SIG-M5 treated with dmso at 0.1 percent for 504 hours (cell line): ENCODE data around the gene KASH5.
"Not testable (repeated sequence)": the region's sequence is repeated elsewhere in the genome, so short reads cannot be mapped to it uniquely, and the experiment has no call there.

Experiments used
- DNase-seq: peaks from one replicate; lab custom pipeline; 2025; ENCODE audit not compliant: unreplicated experiment; lab: John Stamatoyannopoulos, UW

Gene KASH5

DNA sequence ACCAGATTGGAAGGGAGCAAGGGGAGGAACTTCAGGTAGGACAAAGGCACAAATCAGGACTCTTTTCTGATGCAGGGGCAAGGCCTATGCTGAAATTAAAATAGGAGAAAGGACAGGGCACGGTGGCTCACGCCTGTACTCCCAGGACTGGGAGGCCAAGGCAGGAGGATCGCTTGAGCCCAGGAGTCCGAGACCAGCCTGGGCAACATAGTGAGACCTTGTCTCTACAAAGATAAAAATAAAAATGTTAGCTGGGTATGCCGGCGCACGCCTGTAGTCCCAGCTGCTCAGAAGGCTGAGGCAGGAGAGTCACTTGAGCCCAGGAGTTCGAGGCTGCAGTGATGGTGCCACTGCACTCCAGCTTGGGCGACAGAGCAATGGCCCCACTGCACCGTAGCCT lies 47.6 kb downstream of the KASH5 start:
- DNase-seq = no peak

DNA sequence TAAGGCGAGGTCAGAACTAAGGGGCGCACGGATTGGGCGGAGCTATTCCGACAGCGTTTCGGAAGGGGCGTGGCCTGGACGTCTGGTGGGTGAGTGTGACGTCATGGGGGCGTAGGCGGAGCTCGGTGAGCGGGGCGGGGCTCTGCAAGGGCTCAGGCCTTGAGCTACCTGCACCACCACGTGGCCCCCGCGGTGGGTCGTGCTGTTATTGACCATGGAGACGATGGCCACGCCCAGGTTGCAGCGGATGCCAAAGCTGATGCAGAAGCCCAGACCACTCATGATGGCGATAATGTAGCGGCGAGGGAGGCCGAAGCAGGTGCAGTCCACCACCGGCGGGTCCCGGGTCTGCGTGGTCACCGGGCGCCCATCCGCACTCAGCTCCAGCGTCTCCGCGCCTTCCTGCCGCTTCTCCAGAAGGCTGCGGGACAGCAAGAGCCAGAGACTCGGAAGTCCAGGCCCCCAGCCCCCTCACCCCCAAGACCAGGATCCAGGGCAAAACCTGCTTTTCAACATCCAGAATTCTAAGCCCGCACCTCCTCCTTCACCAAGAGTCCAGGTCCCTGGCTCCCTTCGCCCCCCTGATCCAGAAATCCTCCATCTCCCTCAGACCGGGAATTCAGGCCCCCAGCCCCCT lies 48.5 kb downstream of the KASH5 start:
- no peak for DNase-seq

DNA sequence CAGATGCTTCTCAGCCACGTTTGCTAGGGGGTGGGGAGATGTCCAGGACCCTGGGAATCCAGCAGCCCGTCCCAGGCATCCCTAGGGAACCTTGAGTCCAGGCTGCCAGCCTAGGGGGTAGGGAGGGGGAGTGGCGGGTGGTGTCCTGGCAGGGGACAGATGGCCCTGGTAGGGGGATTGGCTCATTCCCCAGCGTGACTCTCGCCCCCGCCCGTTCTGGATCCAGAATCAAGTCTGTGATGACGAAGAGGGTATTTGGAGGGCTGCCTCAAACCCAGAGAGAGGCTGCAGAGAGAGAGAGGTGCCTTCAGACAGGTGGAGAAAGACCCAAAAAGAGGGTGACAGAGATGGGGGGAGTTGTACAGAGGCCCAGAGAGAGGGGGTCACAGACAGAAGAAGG lies 49.2 kb downstream of the KASH5 start:
- DNase-seq = no peak

DNA sequence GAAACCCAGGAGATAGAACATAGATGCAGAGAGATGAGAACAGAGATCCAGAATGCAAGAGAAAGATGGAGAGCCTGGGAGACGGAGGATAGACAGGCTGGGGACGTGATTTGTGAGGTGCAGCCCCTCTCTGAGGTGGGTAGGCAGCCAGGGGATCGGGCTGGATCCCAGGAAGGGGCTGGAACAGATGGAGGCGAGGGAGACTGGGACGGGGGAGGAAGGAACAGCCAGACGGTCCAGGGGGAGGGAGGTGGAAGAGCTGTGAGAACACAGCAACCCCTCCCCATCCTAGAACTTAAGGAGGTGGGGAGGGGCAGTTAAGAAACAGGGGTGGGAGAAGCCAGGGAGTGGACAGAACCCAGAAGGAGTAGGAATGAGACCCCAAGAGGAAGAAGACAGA lies 50.2 kb downstream of the KASH5 start:
- DNase-seq = no peak

DNA sequence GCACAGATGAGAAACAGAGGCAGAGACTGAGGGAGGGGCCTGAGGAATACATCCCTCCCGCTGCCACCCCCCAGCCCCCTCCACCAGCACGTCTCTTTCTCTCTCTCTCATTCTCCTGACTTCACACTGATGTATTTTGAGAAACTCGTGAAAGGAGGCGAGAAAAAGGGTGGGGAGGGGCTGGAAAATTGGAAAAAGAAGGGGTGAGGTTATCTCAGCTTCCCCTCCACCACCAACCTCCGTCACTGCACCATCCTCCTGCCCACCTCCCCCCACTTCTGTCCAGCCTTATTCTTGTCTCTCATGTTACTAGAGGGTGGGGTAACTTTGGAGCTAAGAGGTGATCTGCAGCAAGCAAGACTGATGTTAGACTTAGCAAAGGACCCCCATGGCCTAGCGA lies 51.8 kb downstream of the KASH5 start:
- no peak for DNase-seq

DNA sequence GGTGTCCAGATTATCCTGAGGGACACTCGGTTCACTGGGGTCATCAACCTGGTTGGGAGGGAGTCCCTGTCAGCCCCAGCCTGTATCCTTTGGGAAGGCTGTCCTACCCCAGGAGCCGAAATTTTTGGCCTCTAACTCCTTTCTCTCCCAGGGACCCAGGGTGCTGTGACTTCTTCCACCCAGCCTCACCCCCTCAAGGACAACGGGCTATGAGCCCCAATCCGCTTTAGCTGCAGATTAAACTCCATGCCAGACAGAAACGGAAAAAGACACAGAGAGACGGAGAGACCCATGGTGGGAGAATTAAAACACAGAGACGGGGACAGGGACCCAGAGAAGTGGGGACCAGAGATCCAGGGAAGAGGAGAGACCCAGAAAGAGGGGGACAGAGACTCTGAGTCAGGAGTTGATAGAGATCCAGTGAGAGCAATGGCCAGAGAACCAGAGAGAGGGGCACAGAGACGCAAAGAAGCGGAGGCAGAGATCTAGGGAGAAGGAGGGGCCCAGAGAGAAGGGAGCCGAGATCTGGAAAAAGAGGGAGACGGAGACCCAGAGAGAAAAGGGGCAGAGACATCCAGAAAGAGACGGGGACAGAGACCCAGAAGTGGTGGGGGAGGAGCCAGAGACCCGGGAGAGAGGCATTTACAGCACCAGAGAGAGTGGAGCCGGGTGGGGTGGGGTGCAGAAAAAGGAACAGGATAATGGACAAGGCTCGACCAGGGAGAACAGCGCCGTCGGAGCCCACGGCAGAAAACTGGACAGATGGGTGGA lies 52.6 kb downstream of the KASH5 start:
- DNase-seq = no peak

DNA sequence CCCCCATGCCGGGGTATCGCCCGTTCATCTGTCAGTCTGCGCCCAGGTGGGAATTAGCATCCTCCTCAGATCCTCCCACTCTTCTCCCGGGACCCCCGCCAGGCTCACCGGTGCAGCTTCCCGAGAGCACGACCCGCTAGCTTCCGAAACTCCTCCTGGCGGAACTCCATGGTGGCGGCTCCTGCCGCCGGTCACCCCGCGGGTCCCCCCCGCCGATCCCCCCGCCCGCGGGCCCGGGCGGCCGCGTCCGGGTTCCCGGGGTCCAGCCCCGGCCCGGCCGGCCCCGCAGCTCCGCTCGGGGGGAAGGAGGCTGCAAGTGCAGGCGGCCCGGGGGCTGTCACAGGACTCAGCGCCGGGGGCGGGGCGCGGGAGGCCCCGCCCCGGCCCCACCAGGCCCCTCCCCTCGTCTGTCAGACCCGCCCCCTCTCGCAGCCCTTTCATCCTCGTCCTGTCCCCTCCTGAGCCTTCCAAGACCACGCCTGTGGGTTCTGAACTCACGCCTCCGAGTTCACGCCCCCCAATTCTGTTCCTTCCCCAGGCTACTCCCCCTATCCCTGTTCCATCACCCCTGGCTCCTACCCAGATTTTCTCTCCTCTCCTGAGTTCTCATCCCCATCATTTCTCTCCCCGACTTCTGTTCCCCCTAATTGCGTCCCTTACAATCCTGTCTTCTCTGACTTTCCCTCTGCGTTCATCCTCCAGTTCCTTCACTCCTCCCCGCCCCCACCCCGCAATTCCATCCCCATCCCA lies 53.3 kb downstream of the KASH5 start, which contains the start of gene SLC17A7:
SLC17A7 (minus strand) TSS at position 318 of the 750 bp plus-strand sequence; CDS start at position 170, 148 bp downstream.
- DNase-seq = no peak

DNA sequence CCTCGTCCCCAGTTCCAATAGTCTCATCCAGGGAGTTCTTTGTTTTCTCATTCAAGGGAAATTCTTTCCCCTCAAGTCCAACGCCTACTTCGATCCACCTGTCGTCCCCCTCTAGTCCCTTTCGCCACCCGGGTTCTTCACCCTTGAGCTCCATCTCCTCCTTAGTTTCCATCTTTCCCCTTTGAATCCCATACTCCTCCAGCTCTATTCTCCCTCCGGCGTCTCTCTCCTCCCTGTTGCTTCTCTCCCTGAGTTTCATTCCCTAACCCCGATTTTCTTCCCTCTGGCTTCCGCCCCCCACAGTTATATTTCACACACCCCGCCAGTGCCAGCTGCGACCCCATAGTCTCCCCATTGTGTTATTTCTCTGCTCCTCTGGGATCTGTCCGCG lies 53.9 kb downstream of the KASH5 start:
- no peak for DNase-seq

DNA sequence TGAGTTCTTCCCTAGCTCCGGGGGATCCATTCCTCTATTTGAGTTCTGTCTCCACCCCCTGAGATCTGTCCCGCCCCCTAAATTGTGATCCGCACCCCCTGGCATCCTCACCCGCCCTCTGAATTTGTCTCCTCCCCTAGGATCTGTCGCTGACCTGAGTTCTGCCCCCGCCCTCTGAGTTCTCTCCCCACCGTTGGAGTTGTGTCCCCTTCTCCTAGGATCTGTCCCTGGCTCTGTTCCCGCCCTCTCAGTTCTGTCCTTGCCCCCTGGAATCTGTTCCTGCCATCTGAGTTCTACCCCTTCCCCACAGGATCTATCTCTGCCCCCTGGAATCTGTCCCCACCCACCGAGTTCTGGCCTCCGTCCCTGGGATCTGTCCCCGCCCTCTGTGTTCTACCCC lies 54.3 kb downstream of the KASH5 start:
- DNase-seq = no peak

DNA sequence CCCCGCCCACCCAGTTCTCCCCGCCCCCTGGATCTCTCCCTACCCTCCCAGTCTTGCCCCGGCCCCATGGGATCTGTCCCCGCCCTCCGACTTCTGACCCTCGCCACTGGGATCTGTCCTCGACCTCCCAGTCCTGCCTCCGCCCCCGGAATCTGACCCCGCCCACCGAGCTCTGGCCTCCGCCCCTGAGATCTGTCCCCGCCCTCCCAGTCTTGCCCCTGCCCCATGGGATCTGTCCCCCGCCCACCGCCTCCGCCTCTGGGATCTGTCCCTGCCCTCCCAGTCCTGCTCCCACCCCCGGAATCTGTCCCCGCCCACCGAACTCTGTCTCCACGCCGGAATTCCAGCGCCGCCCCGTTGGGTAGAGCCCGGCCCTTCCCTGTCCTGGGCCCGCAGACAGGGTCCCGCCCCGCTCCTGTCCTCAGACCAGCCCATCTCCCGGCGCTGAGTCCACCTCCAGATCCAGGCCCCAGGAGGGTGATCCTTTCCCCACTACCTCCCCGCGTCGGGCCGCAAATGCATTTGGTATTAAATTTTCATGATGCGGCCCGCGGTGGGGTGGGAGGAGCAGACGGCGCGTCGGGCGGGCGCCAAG lies 54.8 kb downstream of the KASH5 start:
- peak; percentile 58 for DNase-seq

DNA sequence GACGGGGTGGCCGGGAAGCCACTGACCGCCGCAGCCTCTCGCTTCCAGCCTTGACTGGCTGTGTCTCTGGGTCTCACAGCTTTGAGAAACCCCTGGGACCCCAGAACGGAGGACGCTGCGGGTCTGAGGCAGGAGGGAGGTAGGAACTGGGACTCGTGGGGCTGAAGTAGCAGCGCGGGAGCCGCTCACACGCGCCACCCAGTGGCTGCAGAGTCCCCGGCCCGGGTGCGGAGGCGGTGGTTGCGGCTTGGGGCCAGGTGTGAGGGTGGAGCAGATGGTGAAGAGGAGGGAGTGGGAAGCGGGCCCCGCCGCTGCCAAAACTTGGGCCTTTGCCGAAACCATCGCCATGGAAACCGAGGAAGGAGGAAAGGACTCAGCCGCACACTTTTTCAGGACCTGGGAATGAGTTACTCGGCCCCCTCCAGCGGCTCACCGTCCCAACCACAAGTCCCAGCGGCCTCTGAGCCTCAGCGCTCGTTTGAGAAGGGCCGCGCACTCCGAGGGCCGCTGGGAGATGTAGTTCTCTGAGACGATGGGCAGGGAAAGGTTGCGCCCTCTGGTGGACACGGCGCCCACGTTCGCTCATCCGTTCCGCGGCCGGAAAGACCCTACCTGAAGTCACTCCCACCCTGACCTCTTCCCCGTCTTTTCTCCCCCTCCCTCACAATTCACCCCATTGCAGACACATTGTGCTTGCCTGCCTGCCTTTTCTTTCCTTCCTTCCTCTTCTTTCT lies 55.5 kb downstream of the KASH5 start:
- peak; percentile 93 for DNase-seq

DNA sequence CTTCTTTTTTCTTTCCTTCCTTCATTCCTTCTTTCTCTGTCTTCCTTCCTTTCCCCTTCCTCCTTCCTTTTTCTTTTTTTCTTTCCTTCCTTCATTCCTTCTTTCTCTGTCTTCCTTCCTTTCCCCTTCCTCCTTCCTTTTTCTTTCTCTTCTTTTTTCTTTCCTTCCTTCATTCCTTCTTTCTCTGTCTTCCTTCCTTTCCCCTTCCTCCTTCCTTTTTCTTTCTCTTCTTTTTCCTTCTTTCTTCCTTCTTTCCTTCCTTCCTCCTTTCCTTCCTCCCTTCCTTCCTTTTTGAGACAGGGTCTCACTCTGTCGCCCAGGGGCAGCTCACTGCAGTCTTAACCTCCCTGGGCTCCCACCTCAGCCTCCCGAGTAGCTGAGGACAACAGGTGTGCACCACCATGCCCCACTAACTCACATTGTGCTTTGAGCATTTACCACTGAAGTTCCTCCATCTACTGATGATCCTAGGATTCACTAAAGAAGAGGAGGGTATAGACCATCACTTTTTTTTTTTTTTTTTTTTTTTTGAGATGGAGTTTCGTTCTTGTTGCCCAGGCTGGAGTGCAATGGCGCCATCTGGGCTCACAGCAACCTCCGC lies 56.2 kb downstream of the KASH5 start:
- DNase-seq = not testable (repeated sequence)

DNA sequence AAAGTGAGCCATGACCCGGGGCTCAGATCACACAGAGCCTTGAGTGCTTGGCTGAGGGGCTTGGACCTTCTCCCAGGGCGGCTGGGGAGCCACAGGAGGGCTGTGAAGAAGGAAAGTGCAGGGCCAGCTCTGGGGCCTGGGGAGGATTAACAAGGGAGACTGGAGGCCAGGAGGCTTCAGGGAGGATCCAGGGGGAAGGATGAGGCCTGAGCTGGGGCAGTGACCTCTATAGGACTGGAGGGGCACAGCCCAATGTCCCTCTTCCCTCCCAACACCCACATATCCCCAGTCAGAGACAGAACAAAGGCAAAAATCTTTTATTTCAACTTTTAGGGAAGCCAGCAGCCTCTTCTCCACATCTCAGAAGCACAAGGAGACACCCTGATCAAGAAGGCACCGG lies 57.9 kb downstream of the KASH5 start:
- no peak for DNase-seq

DNA sequence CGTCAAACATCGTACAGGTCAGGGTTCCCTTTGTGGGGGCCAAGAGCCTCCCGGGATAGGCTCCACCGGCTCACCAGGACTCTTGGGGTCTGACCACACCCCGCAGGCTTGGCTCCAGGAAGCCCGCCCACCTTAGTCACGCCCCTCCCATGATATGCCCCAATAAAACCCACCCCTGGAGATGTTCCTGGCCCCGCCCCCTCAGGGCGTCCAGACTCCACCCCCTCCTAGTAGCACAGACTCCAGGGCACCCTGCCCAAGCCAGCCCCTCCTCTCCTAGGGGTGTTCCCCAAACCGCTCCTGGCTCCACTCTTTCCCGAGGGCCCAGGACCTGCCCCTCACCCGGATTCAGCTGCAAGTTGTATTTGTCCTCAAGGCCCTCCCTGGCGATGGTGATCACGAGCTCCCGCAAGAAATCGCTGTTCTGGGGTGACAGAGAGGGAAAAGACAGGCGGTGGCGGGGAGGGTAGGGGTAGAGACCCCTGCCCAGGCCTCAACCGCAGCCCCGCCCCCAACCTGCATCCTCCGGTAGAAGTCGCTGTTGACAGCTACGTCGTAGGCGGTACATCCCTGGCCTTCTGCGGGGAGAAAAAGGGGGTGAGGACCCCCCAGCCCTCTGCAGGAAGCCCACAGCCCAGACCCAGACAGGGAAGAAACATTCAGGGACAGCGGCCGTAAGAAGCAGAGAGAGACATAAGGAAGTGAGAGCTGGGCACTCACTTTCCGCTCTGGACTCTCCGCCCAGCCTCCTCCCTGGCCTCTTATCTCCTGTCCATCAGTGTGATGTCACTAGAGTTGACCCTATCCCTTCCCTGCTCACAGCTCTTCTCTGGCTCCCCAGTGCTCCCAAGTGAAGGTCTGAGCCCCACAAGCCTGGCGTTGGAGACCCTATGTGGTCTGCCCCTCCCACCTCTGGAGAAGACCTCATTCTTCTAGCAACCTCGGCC lies 59.7 kb downstream of the KASH5 start:
- no peak for DNase-seq

DNA sequence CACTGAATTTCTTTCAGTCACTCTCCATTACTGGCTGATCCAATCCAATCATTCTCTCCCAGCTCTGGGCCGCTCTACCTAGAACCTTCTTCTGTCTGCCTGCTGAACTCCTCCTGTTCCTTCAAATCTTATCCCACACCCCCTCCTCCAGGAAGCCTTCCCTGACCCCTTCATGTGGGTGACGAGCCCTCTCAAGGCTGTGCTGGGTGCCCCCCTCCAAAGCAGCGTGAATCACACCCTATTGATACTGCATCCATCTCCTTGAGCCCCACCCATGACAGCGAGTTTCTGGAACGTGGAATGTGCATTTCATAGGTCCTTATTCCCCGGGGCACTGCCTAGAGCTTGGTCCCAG lies 60.4 kb downstream of the KASH5 start:
- DNase-seq = no peak

DNA sequence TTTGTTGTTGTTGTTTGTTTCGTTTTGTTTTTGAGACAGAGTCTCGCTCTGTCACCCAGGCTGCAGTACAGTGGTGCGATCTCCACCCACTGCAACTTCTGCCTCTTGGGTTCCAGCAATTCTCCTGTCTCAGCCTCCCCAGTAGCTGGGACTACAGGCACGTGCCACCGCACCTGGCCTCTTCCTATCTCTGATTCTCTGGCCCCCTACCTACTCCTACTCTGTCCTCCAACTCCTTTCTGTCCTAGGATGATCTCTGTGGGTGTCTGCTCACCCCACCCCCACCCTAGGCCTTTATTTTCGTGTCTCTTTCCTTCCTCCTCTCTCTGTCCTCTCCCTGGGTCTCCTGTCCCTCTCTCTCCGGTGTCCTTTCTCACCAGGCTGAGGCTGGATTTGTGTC lies 62.4 kb downstream of the KASH5 start:
- no peak for DNase-seq

DNA sequence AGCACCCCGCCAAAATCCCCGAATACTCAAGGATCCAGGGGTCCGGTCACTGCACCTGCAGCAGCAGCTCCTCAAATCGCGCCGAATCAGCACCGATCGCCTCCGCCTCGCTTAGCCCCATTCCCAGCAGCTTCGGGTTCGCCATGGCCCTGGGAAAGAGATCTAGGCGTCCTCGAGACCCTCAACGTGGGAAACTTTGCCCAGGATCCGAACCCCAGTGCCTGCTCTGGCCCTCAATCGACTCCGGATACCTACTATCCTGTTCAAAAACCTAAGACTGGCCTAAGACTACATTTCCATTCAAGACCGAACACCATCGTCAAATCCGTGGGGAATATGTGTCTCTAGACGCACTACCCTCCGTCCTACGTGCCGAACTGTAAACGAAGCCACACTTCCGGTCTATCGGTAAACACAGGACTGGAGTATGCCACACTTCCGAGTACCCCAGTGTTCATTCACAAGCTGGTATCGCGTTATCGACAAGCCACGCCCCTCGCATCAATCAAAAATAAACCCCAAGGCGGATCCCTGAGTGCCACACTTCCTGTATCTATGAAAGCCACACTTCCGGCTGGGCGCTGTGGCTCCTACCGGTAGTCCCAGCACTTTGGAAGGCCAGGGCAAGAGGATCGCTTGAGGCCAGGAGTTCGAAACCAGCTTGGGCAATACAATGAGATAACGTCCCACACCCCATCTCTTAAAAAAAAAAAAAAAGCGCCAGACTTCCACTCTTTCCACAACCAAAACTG lies 63.6 kb downstream of the KASH5 start, which contains the start of gene PIH1D1:
PIH1D1 (minus strand) TSS at position 385 of the 752 bp plus-strand sequence; CDS start at position 145, 240 bp downstream.
- DNase-seq = peak; percentile 100

DNA sequence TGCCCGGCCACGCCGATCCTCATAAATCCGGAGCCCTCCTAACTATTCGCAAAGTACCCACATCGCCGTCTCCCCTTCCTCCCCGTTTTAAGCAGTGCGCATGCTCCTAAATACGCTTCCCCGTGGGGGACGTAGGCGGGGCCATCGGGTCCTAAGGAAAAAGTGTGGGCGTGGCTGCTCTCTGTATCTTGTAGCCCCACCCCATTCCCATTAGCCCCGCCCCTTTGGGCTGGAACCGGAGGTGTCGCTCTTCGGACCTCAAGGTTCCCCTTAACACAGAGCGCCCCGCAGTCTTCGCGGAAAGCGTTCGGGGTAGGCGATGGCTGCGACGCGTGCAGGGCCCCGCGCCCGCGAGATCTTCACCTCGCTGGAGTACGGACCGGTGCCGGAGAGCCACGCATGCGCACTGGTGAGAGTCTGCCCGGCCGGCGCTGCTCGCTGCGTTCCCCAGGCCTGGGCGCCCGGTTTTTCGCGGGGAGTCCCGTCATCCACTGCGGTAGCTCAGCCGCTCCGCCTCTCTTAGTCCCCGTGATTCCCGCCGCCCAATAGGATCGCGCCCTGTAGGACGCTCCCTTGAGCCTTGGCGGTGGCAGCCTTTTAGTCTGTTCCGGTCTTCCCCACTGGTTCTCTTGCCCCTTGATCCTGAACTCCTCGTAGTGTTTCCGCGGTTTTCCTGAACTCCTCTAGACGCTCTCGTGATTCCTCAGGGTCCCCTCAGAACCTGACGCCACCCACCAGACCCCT lies 65.1 kb downstream of the KASH5 start, which contains the start of gene ALDH16A1:
ALDH16A1 (plus strand) TSS at position 213 of the 744 bp plus-strand sequence; CDS start at position 320, 107 bp downstream.
- peak; percentile 95 for DNase-seq
